ENCODE measurements around the gene ADARB1. TPM values are rescaled to one million over a fixed set of nuclear protein-coding genes. Genes with fewer than 3 reads are reported as not detected.

ADARB1 gene
- total RNA-seq, 4 donors from 2014 or later = 3.4 to 15.6 (median 5.7) TPM

- peak overlapping the region; percentile 79 to 97 (median 88) for H3K4me3 ChIP-seq
- H3K27me3 ChIP-seq = peaks cover 0 to 8% (median 0%) of the 10 kb centered on the region in 4 donors
- no peaks in the 10 kb centered on the region for H3K9me3 ChIP-seq
- H3K36me3 ChIP-seq = no peaks in the 10 kb centered on the region
- H3K27ac ChIP-seq = peak overlapping the region; percentile 84 to 95 (median 90)
- H3K4me1 ChIP-seq = peaks cover 6 to 35% (median 17%) of the 10 kb centered on the region in 3 donors
- TF ChIP-seq POLR2A (IDR thresholded peaks at IDR 0.05) (no peak), CTCF (IDR thresholded peaks at IDR 0.05) (no peak)
- WGBS, 2 donors = 3 to 10% methylated on average over 12 to 13 of the region's 42 CpGs
- intact Hi-C loops (cut with DNase I) = no loop called here
- DNase-seq = no peak
Observed at GRCh38 chr21:45073301-45074047, 906 bp upstream of the ADARB1 start.

GRCh38 chr21:45074818-45075595, 627 bp downstream of the ADARB1 start:
- DNase-seq = no peak
- peaks cover 9 to 51% (median 17%) of the 10 kb centered on the region in 3 donors for H3K4me1 ChIP-seq
- TF ChIP-seq POLR2A (IDR thresholded peaks at IDR 0.05) (no peak), CTCF (IDR thresholded peaks at IDR 0.05) (no peak)
- H3K36me3 ChIP-seq = no peaks in the 10 kb centered on the region
- WGBS, 2 donors = 0 to 2% methylated on average over 3 to 20 of the region's 98 CpGs
- no peaks in the 10 kb centered on the region for H3K9me3 ChIP-seq
- H3K27me3 ChIP-seq = peaks cover 0 to 8% (median 0%) of the 10 kb centered on the region in 4 donors
- H3K4me3 ChIP-seq = peak overlapping the region; percentile 62 to 97 (median 86)
- intact Hi-C loops (cut with DNase I) = no loop called here
- H3K27ac ChIP-seq = peak overlapping the region; percentile 48 to 95 (median 84)

GRCh38 chr21:45075596-45076244, 1.3 kb downstream of the ADARB1 start:
- H3K36me3 ChIP-seq = no peaks in the 10 kb centered on the region
- H3K27me3 ChIP-seq = peaks cover 0 to 8% (median 0%) of the 10 kb centered on the region in 4 donors
- no peak for TF ChIP-seq CTCF (IDR thresholded peaks at IDR 0.05)
- TF ChIP-seq POLR2A (IDR thresholded peaks at IDR 0.05) = no peak
- H3K9me3 ChIP-seq = no peaks in the 10 kb centered on the region
- WGBS, 2 donors = 28 to 31% methylated on average over 18 of the region's 18 CpGs
- H3K4me3 ChIP-seq = peak overlapping the region; percentile 62 to 97 (median 86)
- no peak for DNase-seq
- intact Hi-C loops (cut with DNase I) = no loop called here
- H3K4me1 ChIP-seq = peaks cover 13 to 58% (median 17%) of the 10 kb centered on the region in 3 donors
- peak overlapping the region; percentile 48 to 95 (median 84) for H3K27ac ChIP-seq

- Histone ChIP-seq H3K4me1 (peaks cover 17 to 62% (median 19%) of the 10 kb centered on the region in 3 donors), H3K27me3 (peaks cover 0 to 8% (median 0%) of the 10 kb centered on the region in 4 donors), H3K9me3 (no peaks in the 10 kb centered on the region), H3K27ac (peak overlapping the region in 3 of 4 donors; percentile 9 to 48 (median 45)), H3K4me3 (peak overlapping the region in 2 of 4 donors; percentile 94 to 97), H3K36me3 (no peaks in the 10 kb centered on the region)
- 73 to 78% methylated on average over 8 of the region's 8 CpGs for WGBS, 2 donors
- DNase-seq = no peak
- TF ChIP-seq POLR2A (IDR thresholded peaks at IDR 0.05) (no peak), CTCF (IDR thresholded peaks at IDR 0.05) (no peak)
- intact Hi-C loops (cut with DNase I) = no loop called here
Observed at GRCh38 chr21:45076245-45076711, 1.9 kb downstream of the ADARB1 start.
